GM23338 (cell line): ENCODE results near the gene DMRTC2. TPM values are rescaled to one million over a fixed set of nuclear protein-coding genes. Genes with fewer than 3 reads are reported as not detected.

ENCODE experiments used
- ATAC-seq: fragments of 200-7000 bp; cut with Tn5 transposase; 3 replicates; pipeline ENCODE4 v1.9.1; 2020
- DNase-seq: peaks from one replicate; pipeline ENCODE4 v3.0.0-alpha.2; 2015; ENCODE audit warnings: low spot score
- H2AFZ ChIP-seq: fragments of 200-600 bp; sonication (generic); 2 replicates; pipeline ENCODE4 v1.8.0; 2016; ENCODE audit warnings: antibody characterized with exemption, mild to moderate bottlenecking, moderate library complexity
- H3F3A ChIP-seq: fragments of 200-600 bp; sonication (generic); replicated peaks from 2 replicates; pipeline ENCODE4 v1.8.0; 2017; ENCODE audit warnings: antibody characterized with exemption, mixed run types, low read depth
- H3K27ac ChIP-seq: fragments of 200-600 bp; sonication (generic); 2 replicates; pipeline ENCODE4 v1.6.1; 2016; ENCODE audit warnings: low read depth
- H3K27me3 ChIP-seq: fragments of 200-600 bp; sonication (generic); 2 replicates; pipeline ENCODE4 v1.8.0; 2016; ENCODE audit warnings: mild to moderate bottlenecking, mixed run types, moderate library complexity; ENCODE audit not compliant: insufficient read depth
- H3K36me3 ChIP-seq: fragments of 200-600 bp; sonication (generic); 2 replicates; pipeline ENCODE4 v1.8.0; 2016; ENCODE audit warnings: mild to moderate bottlenecking; ENCODE audit not compliant: insufficient read depth
- H3K4me1 ChIP-seq: fragments of 200-600 bp; sonication (generic); 2 replicates; pipeline ENCODE4 v1.8.0; 2016; ENCODE audit warnings: mild to moderate bottlenecking, moderate library complexity; ENCODE audit not compliant: insufficient read depth
- H3K4me2 ChIP-seq: fragments of 200-600 bp; sonication (generic); 2 replicates; pipeline ENCODE4 v1.7.1; 2017; ENCODE audit warnings: mixed run types
- H3K4me3 ChIP-seq: fragments of 200-600 bp; sonication (generic); 2 replicates; pipeline ENCODE4 v1.6.1; 2016; ENCODE audit warnings: mixed run types
- H3K79me2 ChIP-seq: fragments of 200-600 bp; sonication (generic); replicated peaks from 2 replicates; pipeline ENCODE4 v1.8.0; 2017; ENCODE audit warnings: mild to moderate bottlenecking; ENCODE audit not compliant: insufficient read depth
- H3K9me2 ChIP-seq: fragments of 200-600 bp; sonication (generic); 2 replicates; pipeline ENCODE4 v1.8.0; 2017; ENCODE audit not compliant: insufficient read depth
- H4K20me1 ChIP-seq: fragments of 200-600 bp; sonication (generic); replicated peaks from 2 replicates; pipeline ENCODE4 v1.8.0; 2017; ENCODE audit warnings: mild to moderate bottlenecking; ENCODE audit not compliant: insufficient read depth
- H3K27ac Mint-ChIP-seq: 2 replicates; pipeline ENCODE4 v1.8.0; 2020; ENCODE audit warnings: inconsistent platforms, mild to moderate bottlenecking, moderate library complexity, mixed read lengths
- H3K27me3 Mint-ChIP-seq: 3 replicates; pipeline ENCODE4 v1.8.0; 2022; ENCODE audit warnings: low read depth, mild to moderate bottlenecking, moderate library complexity, mixed read lengths, inconsistent platforms; ENCODE audit not compliant: insufficient read depth, poor library complexity
- H3K36me3 Mint-ChIP-seq: 3 replicates; pipeline ENCODE4 v1.8.0; 2021; ENCODE audit warnings: low read depth, mild to moderate bottlenecking, inconsistent platforms, moderate library complexity, mixed read lengths
- H3K4me1 Mint-ChIP-seq: 3 replicates; pipeline ENCODE4 v1.8.0; 2020; ENCODE audit warnings: mild to moderate bottlenecking, inconsistent platforms, mixed read lengths
- H3K4me3 Mint-ChIP-seq: 3 replicates; pipeline ENCODE4 v1.8.0; 2021; ENCODE audit warnings: moderate library complexity, mild to moderate bottlenecking, inconsistent platforms, mixed read lengths
- H3K9me3 Mint-ChIP-seq: 3 replicates; pipeline ENCODE4 v1.8.0; 2020; ENCODE audit warnings: moderate library complexity, mild to moderate bottlenecking, inconsistent platforms, mixed read lengths
- CTCF ChIP-seq, 2 experiments: fragments of 200-600 bp in 1 of 2; sonication (generic) in 1 of 2; conservative IDR thresholded peaks; 2 replicates each; pipeline versions ENCODE4 v1.5.1 to v1.6.1; 2016 to 2017; ENCODE audit warnings: antibody characterized with exemption in 2 of 2, low read depth in 2 of 2, mild to moderate bottlenecking in 2 of 2, moderate library complexity in 1 of 2
- ETS1 ChIP-seq: IDR thresholded peaks from 2 replicates; pipeline ENCODE4 v1.6.1; 2016; ENCODE audit warnings: antibody characterized with exemption
- NANOG ChIP-seq: IDR thresholded peaks from 2 replicates; pipeline ENCODE4 v1.6.1; 2016; ENCODE audit warnings: antibody characterized with exemption, borderline replicate concordance
- STAT1 ChIP-seq: IDR thresholded peaks from one replicate; pipeline ENCODE4 v1.6.1; 2016; ENCODE audit warnings: antibody characterized with exemption; ENCODE audit not compliant: unreplicated experiment
- ZNF462 ChIP-seq: fragments of 250-450 bp; sonication (Bioruptor Pico); IDR thresholded peaks from 2 replicates; pipeline ENCODE4 v1.5.0; 2020; ENCODE audit warnings: mild to moderate bottlenecking, moderate library complexity
- polyA plus RNA-seq: library from polyadenylated mRNA; unstranded; fragments of >200 nt; fragmentation: Nextera tagmentation; extraction: Ambion mirVana; gene quantifications from 2 replicates; pipeline ENCODE4 v1.2.1, GENCODE V29; 2016
- total RNA-seq: library from RNA; depleted of rRNA; stranded (reverse); fragments of >200 nt; shearing (Covaris generic); gene quantifications from 2 replicates; pipeline ENCODE4 v1.2.3, GENCODE V29; 2014

The DMRTC2 gene
- total and polyA plus RNA-seq, 2 experiments from 2014 or later, result 0.21 TPM; not detected in 1

- TF ChIP-seq ZNF462 (CRISPR knock-in tag) (no peak), STAT1 (no peak)
Observed at GRCh38 chr19:41844601-41845000, 241 bp upstream of the DMRTC2 start, which contains the start of gene LYPD4 (continued).

GRCh38 chr19:41845051-41845590 is 279 bp downstream of the DMRTC2 start:
- no peak overlapping the region for H3K27ac Mint-ChIP-seq
- no peak for TF ChIP-seq NANOG
- no peak for TF ChIP-seq CTCF (conservative IDR thresholded peaks at IDR 0.05; ENCODE audit: low read depth in 2 of 2)
- TF ChIP-seq ETS1, result no peak
- Histone ChIP-seq H3K79me2 (no peaks in the 10 kb centered on the region), H3K27ac (no peak overlapping the region), H3K27me3 (no peaks in the 10 kb centered on the region), H3K4me3 (no peak overlapping the region), H3K9me2 (no peaks in the 10 kb centered on the region), H3K36me3 (no peaks in the 10 kb centered on the region), H3K4me1 (no peaks in the 10 kb centered on the region), H2AFZ (no peak overlapping the region), H4K20me1 (no peaks in the 10 kb centered on the region), H3K4me2 (no peak overlapping the region), H3F3A (no peaks in the 10 kb centered on the region)
- peaks cover 18% of the 10 kb centered on the region for H3K27me3 Mint-ChIP-seq
- ATAC-seq (no peak), DNase-seq (no peak)
- H3K4me3 Mint-ChIP-seq, result no peak overlapping the region
- peaks cover 5% of the 10 kb centered on the region; the same call in 2 of the 3 replicates for H3K36me3 Mint-ChIP-seq
- peaks cover 14% of the 10 kb centered on the region; the same call in 2 of the 3 replicates for H3K9me3 Mint-ChIP-seq
- H3K4me1 Mint-ChIP-seq, result no peaks in the 10 kb centered on the region; the same call in 2 of the 3 replicates
